GM10248 (cell line): Measurements from ENCODE around the gene DCAF8L1.
"Not testable (repeated sequence)": the region's sequence is repeated elsewhere in the genome, so short reads cannot be mapped to it uniquely, and the experiment has no call there.

Experiments
- CTCF ChIA-PET: fragments of 300-600 bp; sonication (Branson Sonifier 250); formaldehyde crosslinking; extraction: SDS; loops from one replicate; lab custom pipeline; 2021; ENCODE audit warnings: antibody characterized with exemption; lab: Yijun Ruan, JAX
- POLR2A ChIA-PET: fragments of 350-650 bp; sonication (Branson Sonifier 250); formaldehyde crosslinking; extraction: SDS; loops from one replicate; lab custom pipeline; 2020; ENCODE audit warnings: antibody characterized with exemption; lab: Yijun Ruan, JAX
- DNase-seq: peaks from one replicate; pipeline ENCODE4 v3.0.0; 2012; ENCODE audit errors: extremely low spot score
- TF ChIP-seq, protein P1 (sequence below): IDR thresholded peaks from 2 replicates; pipeline ENCODE4 v1.5.1; 2012; ENCODE audit warnings: mild to moderate bottlenecking, low read depth; ENCODE audit errors: extremely low read depth, missing control alignments, control extremely low read depth

The DCAF8L1 gene

DNA sequence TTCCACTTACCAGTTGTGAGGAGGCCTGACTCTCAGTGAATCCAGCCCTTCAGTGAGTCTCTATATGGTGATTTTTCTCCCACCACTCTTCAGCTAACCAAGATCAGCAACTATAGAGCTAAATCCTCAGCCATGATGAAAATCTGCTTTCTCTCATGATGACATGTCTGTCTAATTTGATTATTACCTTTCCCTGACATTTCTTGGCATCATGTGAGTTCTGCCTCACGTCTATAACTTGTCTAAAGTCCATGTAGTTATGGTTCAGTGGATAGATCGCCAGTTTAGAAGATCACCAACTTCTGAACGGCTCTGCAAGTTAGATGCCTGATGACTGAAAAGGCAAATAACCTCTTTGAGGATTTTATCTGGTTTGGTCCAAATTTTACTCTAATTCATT is 14.9 kb upstream of the DCAF8L1 start:
- DNase-seq = no peak
- TF ChIP-seq, protein P1, sequence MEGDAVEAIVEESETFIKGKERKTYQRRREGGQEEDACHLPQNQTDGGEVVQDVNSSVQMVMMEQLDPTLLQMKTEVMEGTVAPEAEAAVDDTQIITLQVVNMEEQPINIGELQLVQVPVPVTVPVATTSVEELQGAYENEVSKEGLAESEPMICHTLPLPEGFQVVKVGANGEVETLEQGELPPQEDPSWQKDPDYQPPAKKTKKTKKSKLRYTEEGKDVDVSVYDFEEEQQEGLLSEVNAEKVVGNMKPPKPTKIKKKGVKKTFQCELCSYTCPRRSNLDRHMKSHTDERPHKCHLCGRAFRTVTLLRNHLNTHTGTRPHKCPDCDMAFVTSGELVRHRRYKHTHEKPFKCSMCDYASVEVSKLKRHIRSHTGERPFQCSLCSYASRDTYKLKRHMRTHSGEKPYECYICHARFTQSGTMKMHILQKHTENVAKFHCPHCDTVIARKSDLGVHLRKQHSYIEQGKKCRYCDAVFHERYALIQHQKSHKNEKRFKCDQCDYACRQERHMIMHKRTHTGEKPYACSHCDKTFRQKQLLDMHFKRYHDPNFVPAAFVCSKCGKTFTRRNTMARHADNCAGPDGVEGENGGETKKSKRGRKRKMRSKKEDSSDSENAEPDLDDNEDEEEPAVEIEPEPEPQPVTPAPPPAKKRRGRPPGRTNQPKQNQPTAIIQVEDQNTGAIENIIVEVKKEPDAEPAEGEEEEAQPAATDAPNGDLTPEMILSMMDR = no peak
- CTCF ChIA-PET = interaction anchor here (1.3 kb wide), 1 partner anchor 38 kb away, joined by 4 read pairs; no protein-coding TSS in a partner anchor
- POLR2A ChIA-PET = no interaction called here

GRCh38 chrX:27995611-27996010 is 14.4 kb upstream of the DCAF8L1 start:
- no peak for DNase-seq

DNA sequence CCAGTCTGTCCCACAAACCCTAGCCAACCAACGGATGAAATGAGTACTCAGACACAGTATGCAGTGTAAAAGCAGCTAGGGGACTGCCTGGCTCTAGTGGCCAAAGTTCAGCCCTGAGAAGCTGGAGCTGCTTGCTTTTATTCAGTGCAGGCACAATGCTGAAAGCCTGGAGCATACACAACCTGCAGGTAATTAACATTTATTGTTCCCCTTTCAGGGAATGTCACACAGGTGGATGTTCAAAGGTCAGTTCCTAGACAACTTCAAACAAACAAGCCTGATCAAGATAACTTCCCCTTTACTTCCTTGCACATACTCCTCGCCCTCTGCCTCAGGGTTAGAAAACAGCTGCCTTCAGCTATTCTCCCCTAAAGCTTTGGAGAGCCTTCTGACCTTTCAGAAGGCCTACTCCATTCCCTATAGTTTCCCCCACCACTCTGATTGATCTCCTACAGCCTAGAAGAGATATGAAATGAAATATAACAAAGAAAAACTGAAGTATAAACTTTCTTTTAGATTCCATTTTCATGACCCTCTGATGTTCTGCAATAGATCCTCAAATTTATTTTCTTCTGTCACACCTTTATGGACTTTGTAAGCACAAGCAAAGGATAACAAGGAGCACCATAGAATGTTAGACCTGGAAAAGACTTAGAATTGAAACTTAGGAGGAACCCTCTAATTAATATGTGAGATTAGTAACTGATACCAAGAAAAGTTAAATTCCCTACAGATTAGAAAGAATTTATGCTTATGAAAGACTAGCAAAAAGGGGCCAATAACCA is 6.8 kb upstream of the DCAF8L1 start:
- ChIA-PET POLR2A (no interaction called here), CTCF (no interaction called here)
- DNase-seq = no peak
- TF ChIP-seq, protein P1 = no peak

More at GRCh38 chrX:27995611-27996010, 14.4 kb upstream of the DCAF8L1 start:
- CTCF ChIA-PET = interaction anchor here (1.2 to 1.3 kb wide), 2 partner anchors 16 to 38 kb away, joined by 3 to 4 read pairs; no protein-coding TSS in a partner anchor
- POLR2A ChIA-PET = no interaction called here
- TF ChIP-seq, protein P1 = no peak

- CTCF ChIA-PET, DNase-seq, POLR2A ChIA-PET: not testable (repeated sequence)
Observed at GRCh38 chrX:27976934-27977333, 4.3 kb downstream of the DCAF8L1 start.

DNA sequence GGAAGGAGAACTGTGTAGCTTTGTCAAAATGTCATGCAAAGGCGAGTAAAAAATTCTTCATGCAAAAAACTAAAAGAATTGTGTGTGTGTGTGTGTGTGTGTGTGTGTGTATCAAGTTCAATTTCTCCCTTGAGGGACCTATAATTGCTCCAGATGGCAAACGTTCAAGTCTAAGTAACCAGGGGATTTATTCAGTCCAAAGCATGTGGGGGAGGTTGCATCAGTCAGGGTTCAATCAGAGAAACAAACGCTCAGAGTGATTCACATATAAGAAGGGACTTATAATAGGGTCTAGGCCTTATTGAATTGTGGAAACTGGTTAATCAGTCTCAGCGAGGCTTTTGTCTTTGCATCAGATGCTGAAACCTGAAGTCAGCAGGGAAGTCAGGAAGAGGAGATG is 5.0 kb downstream of the DCAF8L1 start:
- TF ChIP-seq, protein P1 = no peak
- POLR2A ChIA-PET = no interaction called here
- no peak for DNase-seq
- CTCF ChIA-PET = no interaction called here

GRCh38 chrX:27968878-27969277 is 12.4 kb downstream of the DCAF8L1 start:
- TF ChIP-seq, protein P1 = no peak
- POLR2A ChIA-PET = no interaction called here
- CTCF ChIA-PET = no interaction called here
- DNase-seq = no peak

GRCh38 chrX:27968352-27968751 is 12.9 kb downstream of the DCAF8L1 start:
- no peak for DNase-seq
- ChIA-PET POLR2A (no interaction called here), CTCF (no interaction called here)
- TF ChIP-seq, protein P1 = no peak
